Measurements from ENCODE around the gene FGF14.

- TF ChIP-seq CTCF (IDR thresholded peaks at IDR 0.05) = no peak
- TF ChIP-seq EP300 (IDR thresholded peaks at IDR 0.05) = no peak
- no peak for TF ChIP-seq POLR2A (IDR thresholded peaks at IDR 0.05)
- TF ChIP-seq POLR2AphosphoS5 (IDR thresholded peaks at IDR 0.05) = no peak
Observed at GRCh38 chr13:101686003-101686402, 715.8 kb downstream of the FGF14 start.
